GM19238 (cell line): ENCODE results near the gene TRIP10.

Experiments
- DNase-seq: peaks from one replicate; pipeline ENCODE4 v3.0.0; 2011; ENCODE audit warnings: low spot score; ENCODE audit not compliant: insufficient read length

Gene TRIP10

GRCh38 chr19:6711078-6711361, 28.5 kb upstream of the TRIP10 start:
- no peak for DNase-seq

- no peak for DNase-seq
Measured at GRCh38 chr19:6711605-6712004, 27.9 kb upstream of the TRIP10 start.

GRCh38 chr19:6712231-6712630, 27.2 kb upstream of the TRIP10 start:
- no peak for DNase-seq

DNA sequence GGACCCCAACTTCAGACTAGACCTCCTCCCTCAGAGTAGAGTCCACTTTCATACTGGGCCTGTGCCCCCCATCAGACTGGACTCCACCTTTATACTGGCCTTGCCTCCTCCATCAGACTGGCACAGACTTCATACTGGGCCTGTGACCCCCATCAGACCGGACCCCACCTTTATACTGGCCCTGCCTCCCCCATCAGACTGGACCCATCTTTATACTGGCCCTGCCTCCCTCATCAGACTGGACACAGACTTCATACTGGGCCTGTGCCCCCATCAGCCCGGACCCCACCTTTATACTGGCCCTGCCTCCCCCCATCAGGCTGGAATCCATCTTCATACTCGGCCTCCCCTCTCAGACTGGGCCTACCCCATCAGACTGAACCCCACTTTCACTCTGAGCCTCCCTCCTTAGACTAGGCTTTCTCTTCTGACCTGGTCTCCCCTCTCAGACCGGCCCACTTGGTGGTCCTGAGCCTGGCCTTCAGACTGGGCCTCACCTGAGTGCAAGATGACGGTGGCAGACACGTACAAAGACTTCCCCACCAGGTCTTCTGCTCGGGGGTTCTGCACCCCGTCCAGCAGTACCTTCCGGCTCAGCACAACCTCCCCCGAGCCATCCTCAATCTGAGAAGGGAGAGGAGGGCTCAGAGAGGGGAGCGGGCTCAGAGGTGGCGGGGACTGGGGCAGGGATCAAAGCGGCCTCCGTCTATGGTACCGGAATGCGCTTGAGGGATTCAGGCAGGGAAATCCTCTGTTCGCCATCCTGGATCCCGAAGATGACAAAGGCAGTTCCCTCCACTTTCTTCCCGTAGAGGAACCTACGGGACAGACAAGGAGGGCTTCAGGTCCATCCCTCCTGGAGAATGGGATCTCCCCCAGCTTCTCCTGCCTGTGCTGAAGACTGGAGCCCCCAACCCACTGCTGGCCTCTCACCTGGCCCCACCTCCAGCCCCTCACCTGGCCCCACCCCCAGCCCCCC, 26.5 kb upstream of the TRIP10 start:
- DNase-seq = no peak

- DNase-seq = no peak
Measured at GRCh38 chr19:6713773-6714692, 25.4 kb upstream of the TRIP10 start.

- DNase-seq = no peak
Measured at GRCh38 chr19:6714749-6715555, 24.5 kb upstream of the TRIP10 start.

- DNase-seq = no peak
Measured at GRCh38 chr19:6716610-6716970, 22.9 kb upstream of the TRIP10 start.

DNA sequence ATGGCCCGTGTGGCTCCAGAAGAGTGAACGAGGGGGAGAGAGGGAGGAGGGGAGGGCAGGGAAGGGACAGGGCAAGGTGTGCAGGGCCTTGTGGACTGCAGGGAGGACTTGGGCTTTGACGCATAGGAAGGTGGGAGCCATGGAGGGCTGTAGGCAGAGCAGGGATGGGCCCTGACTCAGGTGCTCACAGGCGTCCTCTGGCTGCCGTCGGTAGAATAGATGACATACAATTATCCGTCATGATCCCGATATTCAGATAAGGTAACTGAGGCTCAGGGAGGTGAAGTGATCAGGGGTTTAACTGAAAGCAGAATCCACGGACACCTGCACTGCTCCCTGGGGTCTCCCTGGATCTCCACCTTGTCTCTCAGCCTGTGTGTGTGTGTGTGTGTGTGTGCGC, 22.4 kb upstream of the TRIP10 start:
- no peak for DNase-seq

- no peak for DNase-seq
Measured at GRCh38 chr19:6717441-6717971, 22.0 kb upstream of the TRIP10 start.

- no peak for DNase-seq
Measured at GRCh38 chr19:6718111-6718740, 21.3 kb upstream of the TRIP10 start.

GRCh38 chr19:6718741-6719539, 20.5 kb upstream of the TRIP10 start:
- no peak for DNase-seq

GRCh38 chr19:6719540-6719861, 20.0 kb upstream of the TRIP10 start:
- no peak for DNase-seq

DNA sequence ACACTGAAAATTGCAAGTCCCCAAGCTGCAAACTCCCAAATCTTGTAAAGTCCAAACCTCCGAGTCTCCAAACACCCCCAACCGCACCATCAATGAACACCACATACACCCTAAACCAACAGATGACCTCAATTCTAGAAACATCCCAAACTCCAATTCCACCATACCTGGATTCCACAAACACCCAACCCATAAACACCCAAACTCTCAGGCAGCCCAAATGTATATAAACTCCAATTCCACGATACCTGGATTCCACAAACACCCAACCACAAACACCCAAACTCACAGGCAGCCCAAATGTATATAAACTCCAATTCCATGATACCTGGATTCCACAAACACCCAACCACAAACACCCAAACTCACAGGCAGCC, 19.5 kb upstream of the TRIP10 start:
- no peak for DNase-seq

GRCh38 chr19:6720369-6721137, 18.9 kb upstream of the TRIP10 start, which contains the start of gene C3:
Gene C3 (minus strand): TSS chr19:6720650. CDS start chr19:6720589, 61 bp downstream.
- DNase-seq = no peak

DNA sequence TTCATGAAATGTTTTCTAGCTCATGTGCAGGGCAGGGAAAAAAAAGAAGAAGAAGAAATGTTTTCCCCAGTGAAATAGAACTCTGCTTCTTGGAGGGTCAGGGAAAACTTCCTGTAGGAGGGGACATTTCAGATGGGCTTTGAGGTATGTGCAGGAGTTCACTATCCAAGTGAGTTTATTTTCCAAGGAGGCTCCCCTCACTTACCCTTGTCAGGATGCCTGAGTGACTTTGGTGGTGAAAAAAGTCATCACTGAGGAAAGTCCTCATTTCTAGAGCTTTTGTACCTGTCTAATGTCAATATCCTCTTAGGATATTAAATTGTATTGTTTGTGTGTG, 18.4 kb upstream of the TRIP10 start:
- DNase-seq = no peak

- DNase-seq = no peak
Measured at GRCh38 chr19:6721773-6722172, 17.7 kb upstream of the TRIP10 start.

- no peak for DNase-seq
Measured at GRCh38 chr19:6723108-6723618, 16.3 kb upstream of the TRIP10 start.

GRCh38 chr19:6723738-6724137, 15.7 kb upstream of the TRIP10 start:
- DNase-seq = no peak
